GM23248 (cell line): ENCODE results near the gene FOXD1.

Source experiments
- EZH2 ChIP-seq: fragments of 200-600 bp; sonication (generic); IDR thresholded peaks from 2 replicates; pipeline ENCODE4 v1.6.1; 2018; ENCODE audit warnings: antibody characterized with exemption, mild to moderate bottlenecking; ENCODE audit not compliant: insufficient read depth, poor library complexity, severe bottlenecking
- EZH2phosphoT487 ChIP-seq: fragments of 200-600 bp; sonication (generic); IDR thresholded peaks from 2 replicates; pipeline ENCODE4 v1.6.1; 2018; ENCODE audit warnings: antibody characterized with exemption, moderate library complexity, mild to moderate bottlenecking, low read depth; ENCODE audit not compliant: insufficient read depth

DNA sequence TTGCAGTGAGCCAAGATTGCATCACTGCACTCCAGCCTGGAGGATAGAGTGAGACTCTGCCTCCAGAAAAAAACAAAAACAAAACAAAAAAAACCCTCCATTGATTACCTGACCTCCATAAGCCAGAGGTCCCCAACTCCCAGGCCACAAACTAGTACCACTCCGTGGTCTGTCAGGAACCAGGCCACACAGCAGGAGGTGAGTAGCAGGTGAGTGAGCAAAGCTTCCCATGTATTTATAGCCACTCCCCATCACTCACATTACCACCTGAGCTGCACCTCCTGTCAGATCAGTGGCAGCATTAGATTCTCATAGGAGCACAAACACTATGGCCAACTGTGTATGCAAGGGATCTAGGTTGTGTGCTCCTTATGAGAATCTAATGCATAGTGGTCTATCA lies 35.9 kb upstream of the FOXD1 start:
- no peak for TF ChIP-seq EZH2phosphoT487
- TF ChIP-seq EZH2: no peak
